Measurements from ENCODE around the gene MYADML2. TPM values are rescaled to one million over a fixed set of nuclear protein-coding genes. Genes with fewer than 3 reads are reported as not detected.

Gene MYADML2
- total RNA-seq, 1 experiment from 2014 or later = 0.22 TPM

- Histone ChIP-seq H3K23me2 (ENCODE audit: insufficient read length, low read depth, low read length, poor library complexity, severe bottlenecking) (peaks cover 11% of the 10 kb centered on the region), H4K8ac (replicated peaks; ENCODE audit: insufficient read length, low read depth, low read length) (no peak overlapping the region), H2BK5ac (ENCODE audit: insufficient read length, low read length) (no peak overlapping the region)
These were observed 22.2 kb downstream of the MYADML2 start for GRCh38 chr17:81924557-81925532.

More at GRCh38 chr17:81924557-81925532, 22.2 kb downstream of the MYADML2 start:
- no peaks in the 10 kb centered on the region for H3K27me3 ChIP-seq (ENCODE audit: insufficient read depth, low read length)
- Mint-ChIP-seq H3K4me3 (peak overlapping the region; percentile 79 to 85), H3K27ac (peak overlapping the region in 2 of 3 experiments; percentile 93 to 97; a peak in 4 of 7 replicates), H3K9me3 (no peaks in the 10 kb centered on the region), H3K27me3 (ENCODE audit: low read depth) (peaks cover 9% of the 10 kb centered on the region), H3K4me1 (peaks cover 35 to 38% of the 10 kb centered on the region in 2 experiments), H3K36me3 (ENCODE audit: insufficient read depth in 1 of 3, low read depth in 3 of 3) (peaks cover 10 to 22% (median 15%) of the 10 kb centered on the region in 3 experiments; a peak in 6 of 7 replicates)
- H3K9me3 ChIP-seq (ENCODE audit: control insufficient read depth, low read depth, low read length) = no peaks in the 10 kb centered on the region
- H2BK20ac ChIP-seq (ENCODE audit: low read depth, low read length, poor library complexity, severe bottlenecking) = no peak overlapping the region
- H3K14ac ChIP-seq (ENCODE audit: insufficient read depth, low read length) = no peak overlapping the region
- H2BK120ac ChIP-seq (ENCODE audit: low read depth, low read length, poor library complexity, severe bottlenecking) = no peak overlapping the region
- no peaks in the 10 kb centered on the region for H4K20me1 ChIP-seq (ENCODE audit: control insufficient read depth, insufficient read depth, insufficient read length)
- H3K27ac ChIP-seq (ENCODE audit: insufficient read length, low read depth, low read length) = no peak overlapping the region
- no peak overlapping the region for H3K23ac ChIP-seq (ENCODE audit: insufficient read length, low read depth, low read length)
- peak overlapping the region; percentile 5 for H3K4me2 ChIP-seq (ENCODE audit: insufficient read depth, insufficient read length, low read length)
- no peak overlapping the region for H3K18ac ChIP-seq (ENCODE audit: insufficient read length, low read depth, low read length)
- no CpG with 5 or more reads among the region's 21 CpGs for WGBS (ENCODE audit: extremely low coverage, insufficient read length, low lambda C conversion rate)
- no peak overlapping the region for H3K56ac ChIP-seq (ENCODE audit: insufficient read length, low read depth, low read length)
- no peak overlapping the region for H3K4ac ChIP-seq (ENCODE audit: low read depth, low read length)
- peak; percentile 82 for DNase-seq
- no peak overlapping the region for H2BK15ac ChIP-seq (ENCODE audit: low read depth, low read length)
- H2AFZ ChIP-seq (ENCODE audit: low read length) = no peak overlapping the region
- H4K5ac ChIP-seq (ENCODE audit: insufficient read length, low read depth, low read length) = no peak overlapping the region
- H3K79me2 ChIP-seq (ENCODE audit: insufficient read depth, low read length) = peaks cover 22% of the 10 kb centered on the region; the same call in 1 of the 2 replicates
- H2BK12ac ChIP-seq (ENCODE audit: insufficient read length, low read depth, low read length) = no peak overlapping the region
- no peak overlapping the region for H2AK5ac ChIP-seq (ENCODE audit: insufficient read length, low read length)
- no peak overlapping the region for H3K9ac ChIP-seq (ENCODE audit: extremely low read depth, insufficient read length, low read length)
- peaks cover 5% of the 10 kb centered on the region for H3K79me1 ChIP-seq (ENCODE audit: insufficient read depth, low read depth, low read length, poor library complexity, severe bottlenecking)
- no peak for TF ChIP-seq CTCF (conservative IDR thresholded peaks at IDR 0.05)
- H4K91ac ChIP-seq (ENCODE audit: insufficient read length, low read depth, low read length) = no peak overlapping the region
- peaks cover 3% of the 10 kb centered on the region; the same call in 1 of the 2 replicates for H3K4me1 ChIP-seq (ENCODE audit: insufficient read depth, low read length)
- no peak overlapping the region for H3T11ph ChIP-seq (ENCODE audit: low read length)

All from H9 (cell line).